GM18861 (cell line): ENCODE data around the gene MTHFD1L.
"Not testable (repeated sequence)": the region's sequence is repeated elsewhere in the genome, so short reads cannot be mapped to it uniquely, and the experiment has no call there.

ENCODE experiments used
- ATAC-seq: cut with Tn5 transposase; IDR thresholded peaks from one replicate; pipeline ENCODE4 v1.9.1; 2021; ENCODE audit not compliant: unreplicated experiment

Gene MTHFD1L

DNA sequence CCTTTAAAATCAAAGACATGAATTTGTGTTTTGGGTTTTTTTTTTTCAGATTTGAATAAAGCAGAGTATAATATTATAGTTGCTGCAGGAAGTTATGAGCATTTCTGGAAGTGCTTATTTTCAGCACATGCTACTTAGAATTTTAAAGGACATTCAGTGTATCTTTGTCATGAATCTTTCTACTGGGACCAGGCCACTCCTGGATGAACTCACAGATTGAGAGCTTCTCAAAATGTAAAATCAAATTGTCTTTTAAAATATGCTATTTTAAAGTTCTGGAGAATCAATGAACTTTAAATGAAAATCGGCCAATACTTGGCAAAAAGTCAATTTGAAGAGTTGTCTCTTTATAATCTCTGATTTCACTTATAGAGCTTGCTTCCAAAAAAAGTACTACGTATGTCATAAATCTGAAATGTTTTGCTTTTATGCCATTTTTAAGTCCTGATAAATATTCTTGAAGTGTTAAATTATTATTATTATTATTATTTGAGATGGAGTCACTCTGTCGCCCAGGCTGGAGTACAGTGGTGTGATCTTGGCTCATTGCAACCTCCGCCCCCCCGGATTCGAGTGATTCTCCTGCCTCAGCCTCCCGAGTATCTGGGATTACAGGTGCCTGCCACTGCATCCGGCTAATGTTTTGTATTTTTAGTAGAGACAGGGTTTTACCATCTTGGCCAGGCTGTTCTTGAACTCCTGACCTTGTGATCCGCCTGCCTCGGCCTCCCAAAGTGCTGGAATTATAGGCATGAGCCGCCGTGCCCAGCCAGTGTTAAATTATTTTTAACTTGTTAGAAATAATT is 198.5 kb downstream of the MTHFD1L start:
- ATAC-seq: no peak

DNA sequence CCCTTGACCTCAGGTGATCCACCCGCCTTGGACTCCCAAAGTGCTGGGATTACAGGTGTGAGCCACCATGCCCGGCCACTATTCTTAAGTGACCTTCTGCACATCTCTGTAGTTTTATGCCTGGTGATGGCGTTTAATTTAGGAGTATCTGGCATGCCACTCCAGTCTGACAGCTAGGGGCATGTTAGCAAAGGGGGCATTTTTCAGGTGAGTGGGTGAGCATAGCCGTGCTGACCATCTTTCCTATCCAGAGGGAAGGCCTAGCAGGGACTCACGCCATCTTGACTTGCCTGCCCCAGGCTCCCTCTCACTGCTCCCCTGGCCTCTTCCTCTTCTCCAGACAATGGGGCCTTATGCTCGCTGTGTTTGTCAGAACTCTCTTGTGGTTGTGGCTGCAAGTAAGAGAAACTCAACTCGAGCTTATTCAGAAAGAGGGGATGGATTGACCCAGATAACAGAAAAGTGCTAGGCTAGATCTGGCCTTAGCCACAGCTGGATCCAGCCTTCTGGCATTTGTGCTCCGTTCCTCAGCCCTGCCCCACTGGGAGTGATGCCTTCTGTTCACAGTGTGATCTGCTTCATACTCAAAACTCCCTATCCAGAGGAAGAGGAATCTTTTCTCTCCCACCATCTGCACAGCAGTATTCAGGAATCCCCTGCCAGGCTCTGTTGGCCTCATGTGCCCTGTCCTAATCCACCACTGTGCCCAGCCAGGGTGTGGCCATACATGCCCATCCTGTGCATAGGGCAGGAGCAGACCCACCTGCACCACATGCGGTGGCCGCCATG is 199.7 kb downstream of the MTHFD1L start:
- no peak for ATAC-seq

DNA sequence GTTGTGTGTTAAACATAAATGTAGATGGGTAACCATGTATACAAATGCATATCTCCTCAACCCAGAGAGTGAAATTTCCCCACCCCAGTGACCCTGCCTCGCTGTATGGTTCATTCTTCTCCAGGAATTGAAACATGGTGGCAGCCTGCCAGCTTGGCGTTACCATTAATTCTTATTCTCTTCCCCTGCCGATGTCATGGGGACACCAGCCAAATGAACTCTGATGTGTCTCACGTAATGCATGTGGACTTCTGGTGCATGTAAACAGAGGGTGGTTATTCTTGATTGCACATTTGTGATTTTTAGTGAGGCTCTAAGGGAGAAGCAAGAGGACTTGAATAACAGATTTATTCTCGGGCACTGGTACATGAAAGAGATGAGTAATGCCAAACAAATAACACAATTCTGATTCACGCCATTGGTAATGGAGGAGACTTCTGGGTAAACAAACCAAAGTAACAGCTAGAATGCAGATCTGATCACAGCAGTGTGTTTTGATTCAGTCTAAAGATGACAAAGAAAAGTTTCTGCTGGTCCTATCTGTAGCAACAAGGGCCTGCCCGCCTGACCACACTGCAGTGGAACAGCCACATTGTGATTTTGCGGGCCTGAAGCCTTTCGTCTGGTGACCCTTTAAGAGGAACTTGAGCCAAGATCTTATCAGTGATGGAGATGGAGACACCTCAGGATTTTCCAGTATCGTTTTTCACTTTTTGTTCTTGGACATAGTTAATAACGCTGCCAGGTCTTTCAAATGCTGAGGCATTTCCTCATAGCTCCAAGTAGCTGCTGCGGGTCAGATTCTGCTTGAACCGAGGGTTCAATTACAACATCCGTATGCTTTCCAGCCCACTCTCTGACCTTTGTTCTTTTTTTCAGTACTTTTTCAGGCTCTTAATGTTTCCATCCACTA is 202.4 kb downstream of the MTHFD1L start:
- no peak for ATAC-seq

DNA sequence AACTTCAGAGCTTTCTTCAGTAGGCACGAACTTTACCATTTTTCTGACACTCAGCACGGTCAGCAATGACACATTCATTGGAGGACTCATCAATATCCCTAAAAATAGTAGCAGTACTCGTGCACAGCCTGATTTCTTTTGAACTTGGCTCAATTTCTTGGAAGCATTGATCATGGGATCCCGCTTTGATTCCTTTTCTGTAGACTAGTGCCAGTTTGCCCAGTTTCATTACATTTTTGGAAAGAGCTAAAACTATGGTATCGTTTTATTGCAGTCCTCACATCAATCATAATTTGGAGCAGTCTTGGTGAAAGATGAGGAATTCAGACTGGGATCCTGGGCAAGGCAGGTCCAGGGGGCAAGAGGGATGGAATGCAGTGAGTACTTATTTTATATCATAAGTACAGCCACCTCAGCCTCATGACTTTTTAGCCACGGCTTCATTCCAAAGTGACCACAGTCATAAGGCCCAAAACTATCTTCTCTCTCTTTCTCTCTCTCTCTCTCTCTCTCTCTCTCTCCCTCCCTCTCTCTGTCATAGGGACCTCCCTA is 203.3 kb downstream of the MTHFD1L start:
- ATAC-seq: no peak

DNA sequence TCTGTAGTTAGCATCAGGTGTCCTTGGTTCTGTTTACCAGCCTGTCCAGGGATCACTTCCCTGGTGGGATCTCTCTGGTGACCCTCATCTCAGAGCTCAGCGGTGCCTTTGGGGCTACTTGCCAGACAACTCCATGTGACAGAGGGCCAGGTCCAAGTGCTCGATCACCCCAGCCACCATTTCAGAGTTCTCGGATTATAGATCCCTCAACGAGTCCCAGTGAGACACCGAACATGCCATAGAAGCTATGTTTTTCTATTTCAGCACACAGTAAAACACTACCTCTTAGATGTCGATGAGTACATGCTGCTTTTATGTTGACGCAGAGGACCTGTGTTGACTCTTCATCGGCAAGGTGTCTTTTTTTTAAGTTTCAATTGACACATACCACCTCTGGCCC is 204.1 kb downstream of the MTHFD1L start:
- no peak for ATAC-seq

DNA sequence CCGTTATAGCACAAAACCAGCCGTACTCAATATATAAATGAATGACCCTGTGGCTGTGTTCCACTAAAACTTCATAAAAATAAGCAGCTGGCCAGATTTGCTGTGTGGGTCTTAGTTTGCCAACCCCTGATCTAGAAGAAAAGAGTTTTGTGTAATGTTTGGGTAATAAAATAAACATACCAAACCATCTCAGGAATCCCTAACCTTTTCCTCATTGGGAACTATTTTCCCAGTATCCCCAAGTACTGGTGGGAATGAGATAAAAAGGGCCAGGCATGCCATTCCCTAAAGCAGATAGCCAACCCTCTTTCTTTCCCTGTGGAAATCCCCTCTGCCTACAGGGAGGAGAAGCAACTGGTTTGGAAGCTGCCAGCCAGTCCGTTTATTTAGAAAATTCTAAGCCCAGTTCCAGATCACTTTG is 205.1 kb downstream of the MTHFD1L start:
- ATAC-seq: no peak

DNA sequence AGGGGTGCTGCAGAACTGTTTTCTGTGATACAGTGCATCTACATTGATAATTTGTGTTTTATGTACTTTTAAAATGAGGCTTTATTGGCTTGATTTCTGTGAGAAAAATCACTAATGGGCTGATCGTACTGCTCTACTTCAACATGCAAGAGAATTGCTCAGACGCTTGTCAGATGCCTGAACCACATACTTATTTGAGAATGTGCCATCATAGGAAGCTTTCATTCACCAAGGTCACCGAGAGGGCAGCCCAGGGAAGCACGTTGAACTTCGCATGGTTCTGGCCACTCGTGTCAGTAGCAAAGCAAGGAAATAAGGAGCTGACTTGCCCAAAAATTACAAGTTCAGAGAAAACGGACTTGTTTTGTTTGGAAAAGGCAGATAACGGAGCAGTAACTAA is 205.8 kb downstream of the MTHFD1L start:
- ATAC-seq: no peak

DNA sequence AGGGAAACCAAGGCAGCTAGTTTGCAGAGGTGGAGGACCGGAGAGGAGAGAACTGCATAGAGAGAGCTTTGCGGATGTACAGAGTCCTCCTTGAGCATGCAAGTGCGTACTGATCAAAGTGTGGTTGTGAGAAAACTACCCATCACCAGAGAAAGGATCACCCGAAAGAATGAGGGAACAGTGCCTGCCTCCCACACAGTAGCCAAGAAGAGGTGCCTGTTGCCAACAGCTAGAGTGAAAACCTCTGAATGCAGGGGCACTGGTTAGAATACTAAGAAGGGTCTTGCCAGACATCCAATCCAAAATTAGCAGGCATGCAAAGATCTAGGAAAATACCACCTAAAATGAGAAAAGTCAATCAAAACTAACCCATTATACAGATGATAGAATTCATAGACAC is 207.6 kb downstream of the MTHFD1L start:
- ATAC-seq: no peak

DNA sequence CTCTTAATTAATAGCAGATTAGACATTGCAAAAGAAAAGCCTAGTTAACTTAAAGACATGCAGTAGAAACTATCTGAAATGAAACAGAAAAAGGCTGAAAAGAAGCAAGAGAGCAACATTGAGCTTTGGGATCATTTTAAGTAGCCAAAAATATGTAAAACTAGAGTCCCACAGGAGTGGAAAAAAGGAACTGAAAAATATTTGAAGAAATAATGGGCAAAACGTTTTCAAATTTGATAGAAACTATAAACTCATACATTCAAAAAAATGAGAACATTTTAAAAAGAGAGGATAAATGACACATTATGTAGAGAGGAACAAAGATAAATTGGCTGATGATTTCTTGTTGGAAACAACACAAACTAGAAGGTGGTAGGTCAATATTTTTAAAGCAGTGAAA is 208.2 kb downstream of the MTHFD1L start:
- no peak for ATAC-seq

DNA sequence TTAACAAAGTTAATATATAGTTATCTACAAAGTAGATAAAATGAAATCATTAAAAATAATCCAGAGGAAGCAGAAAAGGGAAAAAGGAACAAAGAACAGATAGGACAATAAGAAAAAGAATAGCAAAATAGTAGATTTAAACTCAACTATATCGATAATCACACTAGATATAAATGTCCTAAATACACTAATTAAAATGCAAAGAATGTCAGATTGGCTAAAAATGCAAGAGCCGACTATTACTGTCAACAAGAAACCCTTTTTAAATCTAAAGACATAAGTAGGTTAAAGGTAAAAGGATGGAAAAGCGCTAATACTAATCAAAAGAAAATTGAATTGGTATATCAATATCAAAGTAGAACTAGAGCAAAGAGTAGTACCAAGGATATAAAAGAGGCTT is 209.5 kb downstream of the MTHFD1L start:
- no peak for ATAC-seq

DNA sequence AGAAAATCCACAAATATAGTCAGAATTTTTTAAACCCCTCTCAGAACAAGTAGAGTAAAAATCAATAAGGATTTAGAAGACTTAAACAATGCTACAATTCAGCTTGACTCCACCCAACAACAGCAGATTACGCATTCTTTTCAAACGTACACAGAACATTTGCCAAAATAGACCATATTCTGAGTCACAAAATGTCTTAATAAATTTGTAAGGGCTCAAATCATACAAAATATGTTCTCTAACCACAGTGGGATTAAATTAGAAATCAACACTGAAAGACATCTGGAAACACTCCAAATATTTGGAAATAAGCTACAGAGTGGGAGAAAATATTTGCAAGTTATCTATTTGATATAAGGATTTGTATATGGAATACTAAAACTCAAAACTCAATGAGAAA is 210.0 kb downstream of the MTHFD1L start:
- ATAC-seq: no peak

DNA sequence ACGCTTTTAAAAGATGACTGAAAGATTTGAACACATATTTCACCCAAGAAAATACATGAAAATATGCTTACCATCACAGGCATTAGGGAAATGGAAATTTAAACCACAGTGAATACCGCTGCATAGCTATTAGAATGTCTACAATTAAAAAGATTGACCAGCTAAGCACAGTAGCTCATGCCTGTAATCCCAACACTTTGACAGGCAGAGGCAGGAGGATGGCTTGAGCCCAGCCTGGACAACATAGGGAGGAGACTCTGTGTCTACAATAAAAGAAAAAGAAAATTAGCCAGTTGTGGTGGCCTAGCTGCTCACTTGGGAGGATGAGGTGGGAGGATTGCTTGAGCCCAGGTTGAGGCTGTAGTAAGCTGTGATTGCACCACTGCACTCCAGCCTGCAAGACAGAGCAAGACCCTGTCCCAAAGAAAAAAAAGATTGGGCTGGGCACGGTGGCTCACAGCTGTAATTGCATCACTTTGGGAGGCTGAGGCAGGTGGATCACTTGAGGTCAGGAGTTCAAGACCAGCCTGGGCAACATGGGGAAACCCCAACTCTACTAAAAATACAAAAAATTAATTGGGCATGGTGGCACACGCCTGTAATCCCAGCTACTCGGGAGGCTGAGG is 210.5 kb downstream of the MTHFD1L start:
- no peak for ATAC-seq

DNA sequence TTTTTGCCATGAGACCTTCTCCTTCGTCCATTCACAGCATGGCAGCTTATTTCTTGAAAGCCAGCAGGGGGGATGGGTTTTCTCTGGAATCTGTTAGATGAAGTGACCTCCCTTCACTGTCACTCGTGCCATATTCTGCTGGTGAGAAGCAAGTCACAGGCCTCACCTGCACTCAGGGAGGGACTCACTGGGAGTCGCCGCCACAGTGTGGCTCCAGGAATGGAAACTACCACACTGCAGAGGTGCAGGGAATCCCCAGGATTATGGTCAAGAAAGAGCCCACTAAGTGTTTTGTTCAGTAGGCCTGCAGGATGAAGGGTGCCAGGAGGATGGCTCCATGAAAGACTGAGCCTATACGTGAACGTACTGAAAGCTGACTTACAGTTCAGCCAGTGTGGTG is 213.2 kb downstream of the MTHFD1L start:
- no peak for ATAC-seq

DNA sequence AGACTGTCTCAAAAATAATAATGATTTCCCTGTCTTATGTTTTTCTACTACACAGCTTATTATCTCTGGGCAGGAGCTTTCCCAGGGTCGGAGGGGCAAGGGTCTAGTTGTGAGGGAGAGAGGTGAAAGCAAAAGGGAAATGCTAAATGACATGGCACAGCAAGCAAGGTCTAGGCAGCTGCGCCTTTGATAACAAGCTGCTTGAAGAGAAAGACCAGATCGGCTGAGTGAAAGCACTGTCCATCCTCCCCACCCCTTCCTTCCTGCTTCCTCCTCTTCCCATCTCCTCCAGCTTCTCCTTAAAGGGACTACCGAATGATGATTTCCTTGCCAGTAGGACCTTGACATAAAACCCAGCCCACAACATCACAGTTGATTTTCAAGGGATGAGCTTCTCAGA is 216.2 kb downstream of the MTHFD1L start:
- no peak for ATAC-seq

DNA sequence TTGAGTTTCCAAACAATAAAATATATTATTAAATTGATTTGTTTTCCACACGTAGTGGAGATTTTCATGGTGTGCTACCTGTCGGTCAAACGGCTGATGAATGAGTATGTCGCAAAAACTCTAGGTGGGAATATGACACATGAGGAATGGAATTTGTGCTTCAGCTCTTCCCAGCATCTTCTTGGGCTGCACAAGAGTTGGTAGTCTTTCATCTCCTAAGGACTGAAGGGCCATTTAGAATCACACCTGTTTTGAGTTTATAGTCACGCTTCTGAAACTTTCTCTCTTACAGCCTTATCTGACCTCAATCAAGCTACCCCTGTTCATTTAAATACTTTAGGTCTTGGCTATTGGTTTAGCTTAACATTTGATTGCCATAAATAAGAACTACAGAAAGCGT is 216.6 kb downstream of the MTHFD1L start:
- no peak for ATAC-seq

DNA sequence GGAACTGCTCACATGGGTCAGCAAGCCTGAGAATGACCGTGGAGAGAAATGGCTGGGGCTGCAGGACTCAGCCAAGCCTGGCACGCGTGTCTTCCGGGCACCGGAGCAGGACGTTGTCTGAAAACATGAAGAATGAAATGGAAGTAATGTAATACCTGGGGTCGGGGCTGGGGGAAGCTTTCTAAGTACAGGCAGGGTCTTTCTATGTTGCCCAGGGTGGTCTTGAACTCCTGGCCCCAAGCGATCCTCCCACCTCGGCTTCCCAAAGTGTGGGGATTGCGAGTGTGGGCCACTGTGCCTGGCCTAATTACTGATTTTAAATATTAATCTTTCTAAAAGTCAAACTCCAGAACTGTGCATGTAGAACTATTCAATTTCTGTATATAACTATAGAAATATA is 218.8 kb downstream of the MTHFD1L start:
- ATAC-seq: no peak

DNA sequence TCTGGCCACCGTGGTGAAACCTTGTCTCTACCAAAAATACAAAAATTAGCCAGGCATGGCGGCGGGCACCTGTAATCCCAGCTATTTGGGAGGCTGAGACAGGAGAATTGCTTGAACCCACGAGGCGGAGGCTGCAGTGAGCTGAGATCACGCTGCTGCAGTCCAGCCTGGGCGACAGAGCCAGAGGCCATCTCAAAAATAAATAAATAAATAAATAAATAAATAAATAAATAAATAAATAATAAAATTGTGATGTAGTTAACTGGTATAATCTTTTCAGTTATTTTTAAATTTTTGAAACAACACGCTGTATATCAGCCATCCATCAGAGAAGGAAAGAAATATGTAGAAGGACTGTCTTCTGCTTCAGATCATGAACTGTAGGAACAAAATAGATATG is 221.6 kb downstream of the MTHFD1L start:
- ATAC-seq: not testable (repeated sequence)

DNA sequence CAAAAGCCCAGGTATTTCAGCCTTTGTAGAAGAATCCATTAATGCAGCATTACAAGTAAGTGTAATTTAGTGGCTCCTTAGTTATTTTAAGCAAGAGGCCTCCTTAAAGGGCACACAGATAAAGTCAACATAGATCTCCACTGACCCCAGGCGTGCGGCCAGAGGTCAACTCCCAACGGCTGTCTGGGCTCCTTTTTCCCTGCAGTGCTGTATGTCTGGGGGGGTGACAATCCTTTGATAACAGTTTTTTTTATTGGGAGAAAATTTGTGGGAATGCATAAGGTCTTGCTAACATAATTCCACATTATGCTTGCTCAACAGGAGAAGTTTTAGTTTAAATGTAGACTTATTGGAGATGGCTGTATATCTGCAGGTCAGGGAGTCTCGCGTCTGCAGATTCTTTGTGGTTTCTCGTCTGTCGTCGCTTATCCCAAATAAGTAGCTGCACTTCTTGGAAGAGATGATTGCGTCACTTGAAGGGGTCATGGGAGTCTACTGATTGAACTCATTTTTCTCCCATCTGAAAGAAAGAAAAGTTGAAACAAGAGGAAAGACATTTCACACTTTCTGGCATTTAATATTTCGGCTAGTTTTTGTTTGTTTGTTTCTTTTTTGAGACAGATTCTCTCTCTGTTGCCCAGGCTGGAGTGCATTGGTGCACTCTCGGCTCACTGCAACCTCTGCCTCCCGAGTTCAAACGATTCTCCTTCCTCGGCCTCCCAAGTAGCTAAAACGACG is 222.5 kb downstream of the MTHFD1L start:
- ATAC-seq: no peak

DNA sequence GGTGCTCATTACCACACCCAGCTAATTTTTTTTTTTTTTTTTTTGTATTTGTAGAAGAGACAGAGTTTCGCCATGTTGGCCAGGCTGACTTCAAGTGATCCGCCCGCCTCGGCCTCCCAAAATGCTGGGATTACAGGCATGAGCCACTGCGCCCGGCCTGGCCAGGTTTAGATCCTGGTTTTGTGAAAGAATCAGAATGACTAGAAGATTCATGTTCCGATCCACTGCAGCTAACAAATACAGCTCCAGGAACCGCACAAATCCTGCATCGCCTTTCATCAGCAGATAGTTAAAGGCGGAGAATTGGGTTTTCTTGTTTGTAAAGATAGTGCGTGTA is 223.1 kb downstream of the MTHFD1L start:
- ATAC-seq: no peak

DNA sequence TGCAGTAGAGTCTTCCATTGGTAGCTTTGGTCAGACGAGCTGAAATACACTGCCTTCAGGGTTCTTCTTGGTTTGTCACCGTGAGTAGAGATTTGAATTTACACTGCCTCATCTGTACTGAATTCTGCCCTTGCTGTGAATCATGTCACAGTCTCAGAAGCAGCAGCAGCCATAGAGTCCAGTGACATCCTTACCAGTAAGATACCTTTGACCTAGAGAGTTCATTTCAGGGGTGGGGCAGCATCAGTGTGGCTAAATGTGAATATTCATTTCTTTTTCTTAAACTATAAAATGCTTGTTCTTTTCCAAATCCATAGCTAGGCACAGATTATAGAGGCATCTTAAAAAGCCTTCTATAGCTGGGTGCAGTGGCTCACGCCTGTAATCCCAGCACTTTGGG is 223.5 kb downstream of the MTHFD1L start:
- no peak for ATAC-seq
